Measurements from ENCODE around the gene TRPM3. TPM values are rescaled to one million over a fixed set of nuclear protein-coding genes. Genes with fewer than 3 reads are reported as not detected.

The TRPM3 gene
- total RNA-seq, 1 experiment from 2014 or later, result not detected

DNA sequence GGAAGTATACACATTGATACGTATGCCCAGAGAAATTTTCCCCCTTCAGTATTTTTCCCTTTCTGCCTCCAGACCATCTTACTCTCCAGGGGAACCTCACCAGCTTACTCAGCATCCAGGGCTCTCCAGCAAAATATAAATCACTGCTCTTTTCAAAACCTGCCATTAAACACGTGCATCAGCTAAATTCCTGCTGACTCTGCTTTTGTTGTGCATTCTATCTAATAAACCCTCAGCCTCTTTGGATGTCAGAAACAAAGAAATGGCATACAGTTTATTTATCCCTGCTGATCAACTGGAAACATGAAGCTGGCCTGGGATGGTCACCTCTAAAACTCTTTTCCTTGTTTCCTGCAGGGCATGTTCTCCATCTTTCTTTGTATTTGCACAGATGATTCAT, 126.8 kb downstream of the TRPM3 start:
- H3K4me2 ChIP-seq (ENCODE audit: low read length), result no peak overlapping the region
- H2AFZ ChIP-seq (ENCODE audit: low read length), result no peak overlapping the region
- no peak for ATAC-seq
- no peaks in the 10 kb centered on the region for H4K20me1 ChIP-seq (ENCODE audit: low read length)
- TF ChIP-seq EZH2 (IDR thresholded peaks at IDR 0.05; ENCODE audit: low read length, unreplicated experiment), result no peak
- TF ChIP-seq, protein P1, sequence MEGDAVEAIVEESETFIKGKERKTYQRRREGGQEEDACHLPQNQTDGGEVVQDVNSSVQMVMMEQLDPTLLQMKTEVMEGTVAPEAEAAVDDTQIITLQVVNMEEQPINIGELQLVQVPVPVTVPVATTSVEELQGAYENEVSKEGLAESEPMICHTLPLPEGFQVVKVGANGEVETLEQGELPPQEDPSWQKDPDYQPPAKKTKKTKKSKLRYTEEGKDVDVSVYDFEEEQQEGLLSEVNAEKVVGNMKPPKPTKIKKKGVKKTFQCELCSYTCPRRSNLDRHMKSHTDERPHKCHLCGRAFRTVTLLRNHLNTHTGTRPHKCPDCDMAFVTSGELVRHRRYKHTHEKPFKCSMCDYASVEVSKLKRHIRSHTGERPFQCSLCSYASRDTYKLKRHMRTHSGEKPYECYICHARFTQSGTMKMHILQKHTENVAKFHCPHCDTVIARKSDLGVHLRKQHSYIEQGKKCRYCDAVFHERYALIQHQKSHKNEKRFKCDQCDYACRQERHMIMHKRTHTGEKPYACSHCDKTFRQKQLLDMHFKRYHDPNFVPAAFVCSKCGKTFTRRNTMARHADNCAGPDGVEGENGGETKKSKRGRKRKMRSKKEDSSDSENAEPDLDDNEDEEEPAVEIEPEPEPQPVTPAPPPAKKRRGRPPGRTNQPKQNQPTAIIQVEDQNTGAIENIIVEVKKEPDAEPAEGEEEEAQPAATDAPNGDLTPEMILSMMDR (conservative IDR thresholded peaks at IDR 0.05; ENCODE audit: low read depth, low read length), result no peak
- TF ChIP-seq EZH2phosphoT487 (IDR thresholded peaks at IDR 0.05; ENCODE audit: borderline replicate concordance, low read length), result no peak
- H3K9ac ChIP-seq (ENCODE audit: low read length), result no peak overlapping the region
- intact Hi-C loops (cut with micrococcal nuclease), result no loop called here
- BruUV-seq (replicated peaks), result no TSS peak
- H3K27ac ChIP-seq (ENCODE audit: low read length), result no peak overlapping the region
- CTCF ChIA-PET, result no interaction called here
- no peaks in the 10 kb centered on the region for H3K9me2 ChIP-seq (replicated peaks; ENCODE audit: low read length)
- H3K36me3 ChIP-seq (ENCODE audit: low read depth, low read length), result no peaks in the 10 kb centered on the region
- H3K4me1 ChIP-seq (ENCODE audit: insufficient read depth, low read length), result no peaks in the 10 kb centered on the region
- H3K4me3 ChIP-seq (ENCODE audit: low read length), result no peak overlapping the region
- no peak for DNase-seq
- H3F3A ChIP-seq (ENCODE audit: low read length, unreplicated experiment), result no peaks in the 10 kb centered on the region
- no peaks in the 10 kb centered on the region for H3K9me3 ChIP-seq (ENCODE audit: low read length)
- no peaks in the 10 kb centered on the region for H3K79me2 ChIP-seq (ENCODE audit: low read length)
- POLR2A ChIA-PET (ENCODE audit: unreplicated experiment), result no interaction called here
- H3K27me3 ChIP-seq (ENCODE audit: low read length), result no peaks in the 10 kb centered on the region

DNA sequence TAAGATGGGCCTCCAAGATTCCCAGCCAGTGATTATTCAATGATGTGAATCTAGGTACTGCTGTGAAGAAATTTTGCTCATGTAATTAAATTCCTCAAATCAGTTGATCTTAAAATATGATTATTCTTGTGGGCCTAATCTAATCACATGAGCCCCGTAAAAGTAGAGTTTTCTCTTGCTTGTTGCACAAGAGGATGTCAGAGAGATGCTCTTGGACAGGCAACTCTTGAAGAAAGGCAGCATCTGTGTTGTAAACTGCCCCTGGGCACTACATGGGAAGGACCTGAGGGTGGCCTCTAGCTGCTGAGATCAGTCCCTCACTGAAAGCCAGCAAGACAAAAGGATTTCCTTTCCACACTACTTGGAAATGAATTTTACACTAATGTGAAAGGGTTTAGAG, 132.9 kb downstream of the TRPM3 start:
- no peaks in the 10 kb centered on the region for H3K27me3 ChIP-seq (ENCODE audit: low read length)
- no peaks in the 10 kb centered on the region for H3K79me2 ChIP-seq (ENCODE audit: low read length)
- H3K9me3 ChIP-seq (ENCODE audit: low read length), result no peaks in the 10 kb centered on the region
- POLR2A ChIA-PET (ENCODE audit: unreplicated experiment), result no interaction called here
- intact Hi-C loops (cut with micrococcal nuclease), result no loop called here
- no peak overlapping the region for H3K4me2 ChIP-seq (ENCODE audit: low read length)
- no TSS peak for BruUV-seq (replicated peaks)
- no peaks in the 10 kb centered on the region for H3F3A ChIP-seq (ENCODE audit: low read length, unreplicated experiment)
- no peaks in the 10 kb centered on the region for H3K9me2 ChIP-seq (replicated peaks; ENCODE audit: low read length)
- TF ChIP-seq, protein P1 (conservative IDR thresholded peaks at IDR 0.05; ENCODE audit: low read depth, low read length), result no peak
- TF ChIP-seq EZH2 (IDR thresholded peaks at IDR 0.05; ENCODE audit: low read length, unreplicated experiment) (no peak), EZH2phosphoT487 (IDR thresholded peaks at IDR 0.05; ENCODE audit: borderline replicate concordance, low read length) (no peak)
- no peak for ATAC-seq
- no peaks in the 10 kb centered on the region for H3K4me1 ChIP-seq (ENCODE audit: insufficient read depth, low read length)
- H3K9ac ChIP-seq (ENCODE audit: low read length), result no peak overlapping the region
- CTCF ChIA-PET, result no interaction called here
- no peak overlapping the region for H3K4me3 ChIP-seq (ENCODE audit: low read length)
- no peak overlapping the region for H3K27ac ChIP-seq (ENCODE audit: low read length)
- H4K20me1 ChIP-seq (ENCODE audit: low read length), result no peaks in the 10 kb centered on the region
- DNase-seq, result no peak
- H3K36me3 ChIP-seq (ENCODE audit: low read depth, low read length), result no peaks in the 10 kb centered on the region
- H2AFZ ChIP-seq (ENCODE audit: low read length), result no peak overlapping the region

DNA sequence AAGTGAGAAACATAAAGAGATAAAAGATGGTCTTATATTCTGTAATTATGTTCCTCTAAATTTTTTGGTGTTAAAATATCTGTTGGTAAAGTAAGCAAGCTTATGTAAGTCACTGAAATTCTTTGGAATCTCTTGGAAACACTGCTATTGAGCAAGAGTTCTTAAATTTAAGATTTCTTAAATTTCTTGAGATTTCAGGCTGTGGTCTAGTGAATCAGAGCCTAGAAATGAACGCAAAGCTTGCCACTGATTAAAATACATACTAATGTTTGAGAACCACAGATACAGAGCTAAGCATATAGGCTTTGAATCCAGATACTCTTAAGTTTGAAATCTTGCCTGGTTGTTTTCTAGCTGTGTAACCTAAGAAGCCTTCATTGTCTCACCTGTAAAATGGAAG, 133.4 kb downstream of the TRPM3 start:
- H3K27me3 ChIP-seq (ENCODE audit: low read length), result no peaks in the 10 kb centered on the region
- intact Hi-C loops (cut with micrococcal nuclease), result no loop called here
- ChIA-PET CTCF (no interaction called here), POLR2A (ENCODE audit: unreplicated experiment) (no interaction called here)
- H3K4me3 ChIP-seq (ENCODE audit: low read length), result no peak overlapping the region
- H3F3A ChIP-seq (ENCODE audit: low read length, unreplicated experiment), result no peaks in the 10 kb centered on the region
- no peaks in the 10 kb centered on the region for H4K20me1 ChIP-seq (ENCODE audit: low read length)
- ATAC-seq (no peak), DNase-seq (no peak)
- H3K36me3 ChIP-seq (ENCODE audit: low read depth, low read length), result no peaks in the 10 kb centered on the region
- no peaks in the 10 kb centered on the region for H3K4me1 ChIP-seq (ENCODE audit: insufficient read depth, low read length)
- no peak overlapping the region for H2AFZ ChIP-seq (ENCODE audit: low read length)
- H3K9me3 ChIP-seq (ENCODE audit: low read length), result no peaks in the 10 kb centered on the region
- BruUV-seq (replicated peaks), result no TSS peak
- no peak overlapping the region for H3K4me2 ChIP-seq (ENCODE audit: low read length)
- H3K9ac ChIP-seq (ENCODE audit: low read length), result no peak overlapping the region
- TF ChIP-seq EZH2 (IDR thresholded peaks at IDR 0.05; ENCODE audit: low read length, unreplicated experiment), result no peak
- TF ChIP-seq EZH2phosphoT487 (IDR thresholded peaks at IDR 0.05; ENCODE audit: borderline replicate concordance, low read length), result no peak
- TF ChIP-seq, protein P1 (conservative IDR thresholded peaks at IDR 0.05; ENCODE audit: low read depth, low read length), result no peak
- no peaks in the 10 kb centered on the region for H3K9me2 ChIP-seq (replicated peaks; ENCODE audit: low read length)
- no peaks in the 10 kb centered on the region for H3K79me2 ChIP-seq (ENCODE audit: low read length)
- no peak overlapping the region for H3K27ac ChIP-seq (ENCODE audit: low read length)

Data from PC-3 (cell line).